Prostate gland (tissue), 2 donors: ENCODE data around the gene ACBD3. TPM values are rescaled to one million over a fixed set of nuclear protein-coding genes. Genes with fewer than 3 reads are reported as not detected.

Experiments
- DNase-seq: peaks from one replicate; pipeline ENCODE4 v3.0.0-alpha.2; 2019; ENCODE audit warnings: low spot score
- H3K27ac ChIP-seq, 2 donors: fragments of 200-600 bp; sonication (generic); 2 replicates each; pipeline ENCODE4 v1.5.1; 2017 to 2019
- H3K27me3 ChIP-seq: fragments of 200-600 bp; sonication (generic); replicated peaks from 2 replicates; pipeline ENCODE4 v1.5.1; 2019; ENCODE audit not compliant: insufficient read depth
- H3K36me3 ChIP-seq, 2 donors: fragments of 200-600 bp; sonication (generic); 1 replicate in 1 of 2; 2 replicates in 1 of 2; pipeline versions ENCODE4 v1.5.1 to v1.8.1; 2017 to 2019
- H3K4me1 ChIP-seq: fragments of 200-600 bp; sonication (generic); replicated peaks from 2 replicates; pipeline ENCODE4 v1.5.1; 2019
- H3K4me3 ChIP-seq, 2 donors: fragments of 200-600 bp; sonication (generic); 2 replicates each; pipeline ENCODE4 v1.5.1; 2017 to 2019
- H3K9me3 ChIP-seq: fragments of 200-600 bp; sonication (generic); 2 replicates; pipeline ENCODE4 v1.5.1; 2017
- POLR2A ChIP-seq: fragments of 450-650 bp; IDR thresholded peaks from one replicate; pipeline ENCODE4 v1.6.1; 2016; ENCODE audit warnings: antibody characterized with exemption, mild to moderate bottlenecking
- POLR2AphosphoS5 ChIP-seq: sonication (generic); formaldehyde crosslinking; IDR thresholded peaks from one replicate; pipeline ENCODE4 v1.6.1; 2017; ENCODE audit warnings: antibody characterized with exemption
- WGBS: methylation state at CpG from one replicate; pipeline ENCODE4 v1.1.5; 2018; 5-methylcytosine and 5-hydroxymethylcytosine counted together
- intact Hi-C: fragments of 100-400 bp; cut with DNase I; formaldehyde crosslinking; loops from one replicate; pipeline ENCODE4 v1.14.2; 2022
- total RNA-seq, 2 donors: library from RNA; depleted of rRNA; stranded (reverse); fragments of >200 nt; gene quantifications; one replicate each; pipeline ENCODE4 v1.1.0, GENCODE V29; 2016
- TF ChIP-seq, protein P1 (sequence below), 4 experiments: fragments of 200-600 bp in 2 of 4; fragments of 450-650 bp in 2 of 4; sonication (generic) in 2 of 4; IDR thresholded peaks; 1 replicate in 3 of 4; 2 replicates in 1 of 4; pipeline ENCODE4 v1.5.1; 2016 to 2019; ENCODE audit warnings: antibody characterized with exemption in 4 of 4, mild to moderate bottlenecking in 2 of 4, moderate library complexity in 2 of 4

The ACBD3 gene
- total RNA-seq, 2 donors from 2014 or later: 42.0 to 46.7 TPM

DNA sequence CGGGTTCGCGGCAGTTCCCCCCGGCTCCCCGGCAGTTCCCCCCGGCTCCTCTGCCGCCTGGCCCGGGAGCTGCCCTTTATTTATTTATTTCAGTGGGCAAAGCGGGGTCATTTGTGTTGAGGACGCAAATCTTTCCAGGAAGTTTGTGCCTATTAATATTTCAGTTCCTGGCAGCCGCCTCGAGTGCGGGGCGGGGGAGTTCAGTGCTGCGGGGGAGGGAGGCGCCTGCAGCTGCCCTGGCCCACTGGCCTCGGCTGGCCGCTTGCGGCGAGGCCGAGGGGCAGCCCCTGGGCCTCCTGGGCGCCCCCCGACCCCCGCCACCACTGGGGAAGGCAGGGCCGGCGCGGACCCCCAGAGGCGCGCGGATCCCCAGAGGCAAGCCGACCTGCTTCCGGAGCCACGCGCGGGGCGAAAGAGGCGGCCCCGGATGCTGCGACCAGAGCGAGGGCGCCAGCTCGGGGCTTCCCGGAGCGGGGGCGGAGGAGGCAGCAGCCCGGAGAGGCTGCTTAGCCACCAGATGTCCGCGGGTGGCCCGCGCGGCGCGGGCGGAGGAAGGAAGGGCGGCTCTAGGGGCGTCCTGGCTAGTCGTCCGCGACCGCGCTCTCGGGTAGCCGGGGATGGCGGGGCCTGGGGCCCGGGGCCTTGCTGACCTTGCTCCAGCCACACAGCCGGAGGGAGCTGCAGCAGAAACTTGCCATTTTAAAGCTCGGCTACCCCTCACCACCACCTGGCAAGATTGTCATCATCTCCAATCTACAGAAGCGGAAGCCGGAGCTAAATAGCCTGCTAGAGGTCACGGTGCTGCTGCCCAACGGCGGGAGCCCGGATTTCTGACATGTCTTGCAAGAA lies 76.1 kb downstream of the ACBD3 start:
- intact Hi-C loops: no loop called here
- no peaks in the 10 kb centered on the region for H3K27me3 ChIP-seq
- DNase-seq: peak; percentile 54
- WGBS: 2% methylated on average over 41 of the region's 73 CpGs
- peak overlapping the region; percentile 71 to 72 for H3K4me3 ChIP-seq
- peak overlapping the region; percentile 96 to 99 for H3K27ac ChIP-seq
- peaks cover 7% of the 10 kb centered on the region for H3K4me1 ChIP-seq
- H3K9me3 ChIP-seq: no peaks in the 10 kb centered on the region
- no peaks in the 10 kb centered on the region for H3K36me3 ChIP-seq
- TF ChIP-seq POLR2AphosphoS5 (peak; percentile 4), POLR2A (peak; percentile 19)
- TF ChIP-seq, protein P1, sequence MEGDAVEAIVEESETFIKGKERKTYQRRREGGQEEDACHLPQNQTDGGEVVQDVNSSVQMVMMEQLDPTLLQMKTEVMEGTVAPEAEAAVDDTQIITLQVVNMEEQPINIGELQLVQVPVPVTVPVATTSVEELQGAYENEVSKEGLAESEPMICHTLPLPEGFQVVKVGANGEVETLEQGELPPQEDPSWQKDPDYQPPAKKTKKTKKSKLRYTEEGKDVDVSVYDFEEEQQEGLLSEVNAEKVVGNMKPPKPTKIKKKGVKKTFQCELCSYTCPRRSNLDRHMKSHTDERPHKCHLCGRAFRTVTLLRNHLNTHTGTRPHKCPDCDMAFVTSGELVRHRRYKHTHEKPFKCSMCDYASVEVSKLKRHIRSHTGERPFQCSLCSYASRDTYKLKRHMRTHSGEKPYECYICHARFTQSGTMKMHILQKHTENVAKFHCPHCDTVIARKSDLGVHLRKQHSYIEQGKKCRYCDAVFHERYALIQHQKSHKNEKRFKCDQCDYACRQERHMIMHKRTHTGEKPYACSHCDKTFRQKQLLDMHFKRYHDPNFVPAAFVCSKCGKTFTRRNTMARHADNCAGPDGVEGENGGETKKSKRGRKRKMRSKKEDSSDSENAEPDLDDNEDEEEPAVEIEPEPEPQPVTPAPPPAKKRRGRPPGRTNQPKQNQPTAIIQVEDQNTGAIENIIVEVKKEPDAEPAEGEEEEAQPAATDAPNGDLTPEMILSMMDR (IDR thresholded peaks at IDR 0.05): no peak

DNA sequence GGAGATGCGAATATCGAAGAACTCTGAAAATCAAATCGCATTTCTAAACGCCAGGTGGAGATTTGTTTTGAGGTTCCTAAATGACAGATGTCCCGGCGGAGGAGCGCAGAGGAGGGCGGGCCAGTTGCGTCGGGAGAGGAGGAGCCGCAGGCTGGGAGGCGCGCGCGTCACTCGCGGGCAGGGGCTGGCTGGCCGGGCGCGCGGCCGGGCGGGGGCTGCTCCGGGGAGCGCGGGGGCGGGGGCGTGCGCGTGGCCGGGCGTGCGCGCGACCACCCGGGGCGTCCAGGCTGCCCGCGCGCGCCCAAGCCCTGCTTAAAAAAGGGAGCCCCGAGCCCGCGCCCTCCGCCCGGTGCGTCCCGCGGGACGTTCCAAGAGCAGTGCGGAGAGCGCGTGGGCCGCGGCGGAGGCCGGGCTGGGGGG lies 76.7 kb downstream of the ACBD3 start:
- H3K27me3 ChIP-seq: no peaks in the 10 kb centered on the region
- DNase-seq: peak; percentile 91
- peaks cover 7% of the 10 kb centered on the region for H3K4me1 ChIP-seq
- intact Hi-C loops: no loop called here
- peak overlapping the region; percentile 71 to 72 for H3K4me3 ChIP-seq
- WGBS: 0% methylated on average over 25 of the region's 57 CpGs
- TF ChIP-seq, protein P1 (IDR thresholded peaks at IDR 0.05): peak in 2 of 4 experiments; percentile 54 to 57
- peak; percentile 60 for TF ChIP-seq POLR2AphosphoS5
- TF ChIP-seq POLR2A: peak; percentile 40
- H3K9me3 ChIP-seq: no peaks in the 10 kb centered on the region
- H3K27ac ChIP-seq: peak overlapping the region; percentile 96 to 99
- no peaks in the 10 kb centered on the region for H3K36me3 ChIP-seq

DNA sequence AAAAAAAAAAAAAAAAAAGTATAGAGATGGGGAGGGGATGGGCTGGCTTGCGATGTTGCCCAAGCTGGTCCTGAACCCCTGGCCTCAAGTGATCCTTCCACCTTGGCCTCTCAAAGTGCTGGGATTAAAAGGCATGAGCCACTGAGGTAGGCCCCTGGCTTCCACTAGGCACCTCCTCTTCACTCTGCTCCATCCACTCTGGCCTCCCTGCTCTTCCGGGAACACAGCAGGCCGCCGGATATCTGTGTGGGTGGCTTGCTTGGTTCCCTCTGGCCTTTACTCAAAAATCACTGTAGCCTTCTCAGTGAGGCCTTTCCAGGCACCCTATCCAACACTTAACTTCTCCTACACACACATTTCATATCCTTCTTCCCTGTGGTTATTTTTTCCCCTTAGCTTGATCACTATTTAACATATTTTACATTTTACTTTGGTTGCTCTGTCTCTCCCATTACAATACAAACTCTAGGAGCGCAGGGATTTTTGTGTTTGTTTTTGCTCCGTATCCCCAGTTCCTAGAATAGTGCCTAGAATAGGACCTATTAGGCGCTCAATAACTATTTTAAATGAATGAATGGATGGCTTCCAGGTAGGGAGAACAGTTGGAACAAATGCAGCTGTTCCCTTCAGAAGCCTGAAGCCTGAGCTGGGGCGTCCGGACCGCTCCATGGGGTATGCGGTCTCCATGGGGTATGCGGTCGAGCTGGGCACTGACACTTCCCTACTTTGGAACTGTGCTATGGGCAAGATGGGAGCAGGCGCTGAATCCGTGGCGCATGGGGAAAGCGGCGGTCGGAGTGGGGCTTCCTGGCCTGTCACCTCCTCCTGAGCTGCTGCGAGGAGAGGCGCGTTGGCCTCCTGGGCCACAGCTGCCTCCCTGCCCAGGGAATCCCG lies 77.4 kb downstream of the ACBD3 start:
- TF ChIP-seq POLR2A: no peak
- TF ChIP-seq, protein P1 (IDR thresholded peaks at IDR 0.05): no peak
- no peak for TF ChIP-seq POLR2AphosphoS5
- WGBS: 12% methylated on average over 23 of the region's 23 CpGs

DNA sequence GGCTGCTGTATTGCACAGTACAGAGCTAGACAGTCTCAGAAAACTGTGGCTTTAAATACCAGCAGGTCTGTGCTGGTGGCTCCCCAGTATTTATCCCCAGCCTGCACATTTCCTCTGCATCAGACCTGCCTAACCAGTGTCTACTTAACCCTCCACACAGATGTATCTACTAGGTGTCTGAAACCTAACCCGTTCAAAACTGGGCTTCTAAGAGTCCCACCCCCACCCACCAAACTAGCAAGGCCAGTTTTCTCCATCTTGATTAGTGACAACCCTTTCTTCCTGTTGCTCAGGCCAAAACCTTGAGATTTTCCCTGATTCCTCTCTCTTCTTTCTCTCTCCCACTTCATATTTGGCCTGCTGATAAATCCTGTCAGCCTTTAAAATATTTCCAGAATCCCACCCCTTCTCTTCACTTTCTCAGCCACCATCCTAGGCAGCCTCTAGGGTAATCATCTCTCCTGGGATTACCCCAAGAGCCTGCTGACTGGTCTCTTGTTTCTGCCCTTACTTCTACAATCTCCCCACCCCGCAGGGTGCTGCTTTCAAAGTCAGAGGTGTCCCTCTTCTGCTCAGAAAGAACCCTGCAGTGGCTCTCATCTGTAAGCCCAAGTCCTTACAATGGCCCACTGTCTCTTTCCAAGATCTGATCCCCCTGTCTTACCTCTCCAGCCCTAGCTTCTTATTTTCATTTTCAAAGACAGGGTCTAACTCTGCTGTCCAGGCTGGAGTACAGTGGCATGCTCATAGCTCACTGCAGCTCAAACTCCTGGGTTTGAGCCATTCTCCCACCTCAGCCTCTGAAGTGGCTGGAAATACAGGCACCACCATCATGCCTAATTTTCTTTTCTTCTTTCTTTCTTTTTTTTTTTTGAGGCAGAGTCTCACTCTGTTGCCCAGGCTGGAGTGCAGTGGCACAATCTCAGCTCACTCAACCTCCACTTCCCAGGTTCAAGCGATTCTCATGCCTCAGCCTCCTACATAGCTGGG lies 78.8 kb downstream of the ACBD3 start:
- intact Hi-C loops: no loop called here
- 66% methylated on average over 3 of the region's 3 CpGs for WGBS
- DNase-seq: peak; percentile 21
- no peak for TF ChIP-seq POLR2AphosphoS5
- TF ChIP-seq, protein P1 (IDR thresholded peaks at IDR 0.05): peak in 1 of 4 experiments; percentile 25
- TF ChIP-seq POLR2A: no peak
- H3K27me3 ChIP-seq: no peaks in the 10 kb centered on the region
- H3K4me3 ChIP-seq: no peak overlapping the region
- H3K27ac ChIP-seq: peak overlapping the region; percentile 20 to 96
- H3K4me1 ChIP-seq: peaks cover 7% of the 10 kb centered on the region
- no peaks in the 10 kb centered on the region for H3K36me3 ChIP-seq
- H3K9me3 ChIP-seq: no peaks in the 10 kb centered on the region

More for the DNA sequence above, 77.4 kb downstream of the ACBD3 start:
- no peaks in the 10 kb centered on the region for H3K9me3 ChIP-seq
- DNase-seq: no peak
- no peaks in the 10 kb centered on the region for H3K27me3 ChIP-seq
- no peaks in the 10 kb centered on the region for H3K36me3 ChIP-seq
- peak overlapping the region; percentile 71 to 72 for H3K4me3 ChIP-seq
- intact Hi-C loops: no loop called here
- H3K27ac ChIP-seq: peak overlapping the region; percentile 96 to 99
- peaks cover 7% of the 10 kb centered on the region for H3K4me1 ChIP-seq
